Measurements from ENCODE around the gene FOXD4.
"Not testable (repeated sequence)": the region's sequence is repeated elsewhere in the genome, so short reads cannot be mapped to it uniquely, and the experiment has no call there.

FOXD4 gene

DNA sequence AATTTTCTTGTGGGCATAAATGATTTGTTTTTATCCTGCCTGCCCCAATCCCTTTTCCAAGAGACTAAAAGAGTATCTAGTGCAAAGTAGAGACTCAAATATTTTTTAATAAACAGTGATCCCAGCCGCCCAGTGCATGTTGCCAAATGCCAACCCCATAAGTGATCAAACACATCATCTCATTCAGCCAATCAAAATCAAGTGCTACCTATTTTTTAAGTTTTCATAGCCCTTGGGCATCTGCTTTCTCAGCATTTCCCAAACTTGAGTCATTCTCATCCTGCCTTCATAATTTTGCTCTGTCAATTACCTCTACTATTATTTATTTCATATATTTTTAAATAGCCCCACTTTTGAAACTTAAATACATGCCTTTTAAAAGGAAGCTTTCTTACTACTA, 27.4 kb downstream of the FOXD4 start:
- not testable (repeated sequence) for DNase-seq

DNA sequence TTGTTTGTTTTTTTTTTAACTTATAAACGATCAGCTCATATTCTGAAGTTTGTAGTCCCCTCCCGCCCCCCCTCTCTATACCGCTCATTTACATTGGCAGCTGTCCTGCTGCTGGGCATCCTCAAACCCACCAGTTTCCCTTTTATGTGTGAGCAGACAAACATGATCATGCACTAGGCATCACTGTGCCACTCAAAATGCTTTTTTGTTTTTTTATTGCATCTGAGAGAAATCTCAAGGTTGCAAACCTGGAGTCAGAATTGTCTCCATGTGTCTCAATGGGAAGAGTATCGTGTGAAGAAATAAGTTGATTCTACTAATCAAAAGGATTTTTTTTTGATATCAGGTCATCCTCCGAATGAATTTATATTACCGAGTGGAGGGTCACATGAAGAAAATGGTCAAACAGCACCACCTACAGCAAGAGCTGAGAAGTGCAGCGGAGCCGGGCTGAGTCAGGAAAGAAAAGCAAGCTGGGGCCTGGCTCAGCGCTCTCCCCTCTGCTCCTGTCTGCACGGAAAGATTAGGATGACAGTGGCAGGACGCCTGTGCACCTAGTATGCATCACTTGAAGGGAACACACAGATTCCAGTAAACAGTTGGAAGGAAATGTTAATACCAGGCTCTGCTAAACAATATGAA, 29.7 kb downstream of the FOXD4 start:
- DNase-seq, result not testable (repeated sequence)

DNA sequence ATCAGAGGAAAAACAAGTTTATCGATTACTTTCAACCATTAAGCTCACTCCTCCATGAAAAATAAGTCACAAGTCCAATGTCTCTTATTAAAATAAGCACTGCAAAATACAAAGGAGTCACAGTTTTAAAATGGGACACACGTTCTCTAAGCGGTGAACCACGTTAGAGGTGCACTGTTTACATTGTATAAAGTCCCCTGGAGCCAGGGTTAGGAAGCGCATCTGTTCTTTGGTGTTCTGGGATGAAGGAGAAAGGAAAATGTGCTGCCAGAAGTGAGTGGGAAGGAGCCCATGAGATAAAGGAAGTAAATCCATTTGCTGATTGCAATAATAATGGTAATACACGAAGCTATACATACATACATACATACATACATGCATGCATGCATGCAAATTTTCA, 30.4 kb downstream of the FOXD4 start:
- not testable (repeated sequence) for DNase-seq

DNA sequence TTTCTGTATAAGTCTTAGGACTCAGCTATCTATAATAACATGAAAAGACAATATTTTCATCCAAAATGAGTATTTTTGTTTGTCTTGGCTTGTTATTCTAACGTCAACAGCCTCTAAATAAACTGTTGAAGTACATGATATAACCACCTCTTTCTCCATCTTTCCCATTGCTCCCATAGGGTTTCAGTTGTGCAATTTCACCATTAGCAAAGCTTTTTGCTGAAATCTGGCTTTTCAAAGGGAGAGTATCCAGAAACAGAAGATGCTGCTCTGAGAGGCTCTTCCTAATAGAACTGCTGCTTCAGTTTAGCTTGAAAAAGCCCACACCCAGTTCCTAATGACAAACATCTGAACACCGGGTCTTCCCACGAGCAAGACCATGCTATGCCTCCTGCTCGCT, 31.1 kb downstream of the FOXD4 start:
- not testable (repeated sequence) for DNase-seq

DNA sequence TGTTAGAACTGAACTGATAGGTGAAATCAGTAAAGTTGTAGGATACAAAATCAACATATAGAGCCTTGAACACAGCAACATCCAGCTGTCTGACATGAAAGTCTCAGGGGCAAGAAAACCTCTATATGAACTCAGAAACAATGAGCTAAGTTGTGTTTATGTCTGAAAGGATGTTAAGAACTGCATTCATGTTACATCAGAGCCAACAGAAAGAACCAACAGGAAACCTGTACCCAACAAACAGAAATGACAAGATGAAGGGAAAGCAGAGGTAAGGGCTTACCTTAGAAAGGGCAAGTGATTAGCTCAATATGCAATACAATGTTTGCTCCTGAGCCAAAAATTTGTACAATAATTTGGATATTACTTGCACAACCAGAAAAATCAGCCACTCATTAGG, 31.5 kb downstream of the FOXD4 start:
- not testable (repeated sequence) for DNase-seq

DNA sequence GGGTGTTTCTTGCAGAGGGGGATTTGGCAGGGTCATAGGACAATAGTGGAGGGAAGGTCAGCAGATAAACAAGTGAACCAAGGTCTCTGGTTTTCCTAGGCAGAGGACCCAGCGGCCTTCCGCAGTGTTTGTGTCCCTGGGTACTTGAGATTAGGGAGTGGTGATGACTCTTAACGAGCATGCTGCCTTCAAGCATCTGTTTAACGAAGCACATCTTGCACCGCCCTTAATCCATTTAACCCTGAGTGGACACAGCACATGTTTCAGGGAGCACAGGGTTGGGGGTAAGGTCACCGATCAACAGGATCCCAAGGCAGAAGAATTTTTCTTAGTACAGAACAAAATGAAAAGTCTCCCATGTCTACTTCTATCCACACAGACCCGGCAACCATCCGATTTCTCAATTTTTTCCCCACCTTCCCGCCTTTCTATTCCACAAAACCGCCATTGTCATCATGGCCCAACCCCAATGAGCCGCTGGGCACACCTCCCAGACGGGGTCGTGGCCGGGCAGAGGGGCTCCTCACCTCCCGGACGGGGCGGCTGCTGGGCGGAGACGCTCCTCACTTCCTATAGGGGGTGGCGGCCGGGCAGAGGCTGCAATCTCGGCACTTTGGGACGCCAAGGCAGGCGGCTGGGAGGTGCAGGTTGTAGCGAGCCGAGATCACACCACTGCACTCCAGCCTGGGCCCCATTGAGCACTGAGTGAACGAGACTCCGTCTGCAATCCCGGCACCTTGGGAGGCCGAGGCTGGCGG, 35.1 kb downstream of the FOXD4 start:
- DNase-seq, result not testable (repeated sequence)

DNA sequence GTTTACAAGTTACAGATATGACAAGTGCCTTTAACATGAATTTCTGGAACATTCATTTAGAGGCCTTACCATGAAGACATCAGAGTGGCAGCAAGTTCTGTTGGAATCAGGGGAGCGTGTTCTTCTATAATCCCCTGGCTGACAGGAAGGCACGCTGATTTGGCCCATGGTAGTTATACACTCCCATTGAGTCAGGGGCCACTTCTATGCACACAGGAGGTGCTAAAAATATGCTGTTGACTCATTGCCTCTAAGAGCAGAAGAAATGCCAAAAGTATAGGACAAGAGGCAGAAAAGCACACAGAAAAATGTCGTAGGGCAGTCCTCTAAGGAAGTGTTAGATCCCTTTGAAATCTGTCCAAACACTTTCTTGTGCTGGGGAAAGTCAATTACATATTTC, 39.9 kb downstream of the FOXD4 start:
- not testable (repeated sequence) for DNase-seq

DNA sequence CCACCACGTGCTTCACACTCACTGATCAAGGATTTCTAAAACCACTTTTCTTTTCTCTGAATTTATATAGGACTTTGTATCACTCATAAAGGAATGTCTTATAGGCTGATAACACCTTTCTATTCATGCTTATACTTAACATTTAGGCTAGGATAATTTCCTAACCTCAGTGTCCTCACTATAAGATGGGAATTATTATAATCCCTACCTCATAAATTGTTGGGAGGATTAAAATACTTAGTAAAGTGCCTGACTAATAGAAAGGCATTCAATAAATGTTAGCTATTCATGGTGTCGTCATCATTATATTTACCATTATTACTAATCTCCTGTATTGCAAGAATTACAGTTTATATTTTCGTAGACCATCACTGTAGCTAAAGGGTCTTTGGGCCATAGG, 41.8 kb downstream of the FOXD4 start:
- DNase-seq, result not testable (repeated sequence)

DNA sequence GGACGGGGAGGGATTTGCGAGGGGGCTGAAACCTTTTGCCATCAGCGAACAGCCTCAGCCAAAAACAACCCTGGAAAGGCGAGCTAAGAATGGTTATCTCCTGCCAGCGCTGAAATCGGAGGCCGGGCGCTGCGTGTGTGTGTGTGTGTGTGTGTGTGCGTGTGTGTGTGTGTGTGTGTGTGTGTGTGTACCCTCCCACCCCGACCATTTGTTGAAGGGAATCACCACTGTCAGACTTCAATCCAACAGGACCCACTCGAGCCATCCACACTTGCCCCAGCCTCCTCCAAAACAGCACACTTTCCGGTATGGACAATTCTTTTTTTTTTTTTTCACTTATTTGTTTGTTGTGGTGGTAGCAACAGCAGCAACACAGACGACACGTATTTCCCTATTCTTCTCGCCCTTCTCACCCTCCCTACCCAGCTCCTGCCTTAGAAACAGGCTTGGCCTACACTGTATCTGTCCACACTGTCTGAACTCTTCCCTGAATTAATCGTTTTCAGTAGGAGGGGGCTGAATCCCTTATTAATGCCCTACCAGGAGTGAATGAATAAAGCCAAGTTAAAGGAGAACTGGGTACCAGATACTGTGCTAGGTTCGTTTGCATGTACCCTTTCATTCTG, 44.2 kb downstream of the FOXD4 start:
- not testable (repeated sequence) for DNase-seq

DNA sequence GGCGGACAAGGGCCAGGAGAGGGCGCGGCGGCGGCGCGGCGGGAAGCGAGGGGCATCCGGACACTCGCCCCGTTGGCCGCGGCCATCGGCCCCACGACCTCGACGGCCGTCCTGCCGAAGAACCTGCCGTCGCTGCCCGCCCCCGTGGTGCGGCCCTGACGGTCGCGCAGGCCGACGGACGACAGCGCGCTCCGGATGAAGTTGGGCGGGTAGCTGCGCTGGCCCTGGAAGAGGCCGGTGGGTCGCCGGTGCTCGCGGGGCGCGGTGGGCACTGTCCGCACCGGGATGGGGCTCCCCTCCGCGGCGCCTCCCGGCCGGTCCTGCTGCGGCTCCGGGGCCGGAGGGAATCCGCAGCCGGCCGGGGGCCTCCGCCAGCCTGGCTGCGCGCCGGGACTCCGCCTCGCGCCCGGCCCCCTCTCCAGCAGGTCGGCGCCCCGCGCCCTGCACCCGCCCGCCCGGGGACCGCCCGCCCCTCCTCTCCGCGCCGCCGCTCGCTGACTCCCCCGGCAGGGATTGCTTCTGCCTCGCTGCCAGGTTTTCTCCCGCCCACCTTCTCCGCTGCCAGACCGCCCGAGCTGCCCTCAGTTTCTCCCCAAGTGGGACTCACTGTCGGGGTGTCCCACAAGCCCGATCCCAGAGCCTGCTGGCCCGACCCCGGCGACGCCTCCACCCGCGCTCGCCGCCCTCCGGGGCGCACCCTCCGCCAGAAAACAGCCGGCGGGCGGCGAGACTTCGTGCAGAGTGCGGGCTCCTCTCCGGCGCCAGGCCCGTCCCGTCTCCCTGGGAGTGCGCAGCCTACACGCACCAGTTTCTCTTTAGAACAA, 44.9 kb downstream of the FOXD4 start:
- not testable (repeated sequence) for DNase-seq

Measured in SIG-M5 (cell line).